HG03457 (cell line): ENCODE results near the gene GCNT4.
"Not testable (repeated sequence)": the region's sequence is repeated elsewhere in the genome, so short reads cannot be mapped to it uniquely, and the experiment has no call there.

Source experiments
- ATAC-seq: cut with Tn5 transposase; IDR thresholded peaks from one replicate; pipeline ENCODE4 v1.9.1; 2021; ENCODE audit warnings: moderate number of reproducible peaks; ENCODE audit not compliant: unreplicated experiment

GCNT4 gene, protein sequence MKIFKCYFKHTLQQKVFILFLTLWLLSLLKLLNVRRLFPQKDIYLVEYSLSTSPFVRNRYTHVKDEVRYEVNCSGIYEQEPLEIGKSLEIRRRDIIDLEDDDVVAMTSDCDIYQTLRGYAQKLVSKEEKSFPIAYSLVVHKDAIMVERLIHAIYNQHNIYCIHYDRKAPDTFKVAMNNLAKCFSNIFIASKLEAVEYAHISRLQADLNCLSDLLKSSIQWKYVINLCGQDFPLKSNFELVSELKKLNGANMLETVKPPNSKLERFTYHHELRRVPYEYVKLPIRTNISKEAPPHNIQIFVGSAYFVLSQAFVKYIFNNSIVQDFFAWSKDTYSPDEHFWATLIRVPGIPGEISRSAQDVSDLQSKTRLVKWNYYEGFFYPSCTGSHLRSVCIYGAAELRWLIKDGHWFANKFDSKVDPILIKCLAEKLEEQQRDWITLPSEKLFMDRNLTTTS

DNA sequence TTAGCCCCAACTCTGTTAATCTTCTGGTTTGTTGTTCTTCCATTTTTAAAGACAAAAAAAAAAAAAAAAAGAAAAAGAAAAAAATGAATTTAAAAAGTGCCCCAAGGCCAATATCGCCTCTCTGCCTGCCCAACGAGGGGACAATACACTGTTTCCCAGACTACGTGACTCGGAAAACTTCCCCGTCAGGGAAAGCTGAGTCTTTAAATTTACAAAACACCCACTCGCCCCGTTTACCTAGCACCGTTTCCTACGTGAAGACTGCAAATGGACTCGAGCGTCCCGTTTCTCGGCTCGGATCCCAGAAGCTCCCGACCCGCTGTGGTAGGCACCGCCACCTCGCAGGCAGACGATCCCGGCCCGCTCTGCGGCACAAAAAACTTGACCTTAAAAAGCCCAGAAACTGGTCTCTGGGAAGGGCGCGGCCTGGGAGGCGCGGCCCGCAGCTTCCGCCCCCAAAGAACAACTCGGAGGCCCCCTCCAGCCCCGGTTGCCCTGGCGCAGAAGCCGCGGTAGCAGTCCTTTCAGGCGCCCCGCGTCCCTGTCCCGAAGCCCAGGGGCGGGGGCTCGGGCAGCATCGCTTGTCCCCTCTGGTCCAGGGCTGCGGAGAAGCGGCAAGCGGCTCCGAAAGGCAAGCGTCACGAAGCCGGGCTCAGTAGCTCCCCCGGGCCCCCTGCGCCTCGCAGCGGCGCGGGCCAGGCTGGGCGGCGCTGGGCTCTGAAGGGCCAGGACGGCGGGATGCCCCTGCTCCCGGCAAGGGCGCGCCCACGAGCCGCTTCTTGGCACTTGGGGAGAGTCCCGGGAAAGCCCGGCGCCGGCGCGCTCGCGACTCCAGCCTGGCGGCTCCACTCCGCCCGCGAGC is at the start of gene GCNT4:
Gene GCNT4 (minus strand): TSS at position 367 of the 862 bp plus-strand sequence. CDS start 22,521 bp downstream, outside the sequence.
- no peak for ATAC-seq

- ATAC-seq: not testable (repeated sequence)
These were observed 43.6 kb upstream of the GCNT4 start for GRCh38 chr5:75095956-75096355.

DNA sequence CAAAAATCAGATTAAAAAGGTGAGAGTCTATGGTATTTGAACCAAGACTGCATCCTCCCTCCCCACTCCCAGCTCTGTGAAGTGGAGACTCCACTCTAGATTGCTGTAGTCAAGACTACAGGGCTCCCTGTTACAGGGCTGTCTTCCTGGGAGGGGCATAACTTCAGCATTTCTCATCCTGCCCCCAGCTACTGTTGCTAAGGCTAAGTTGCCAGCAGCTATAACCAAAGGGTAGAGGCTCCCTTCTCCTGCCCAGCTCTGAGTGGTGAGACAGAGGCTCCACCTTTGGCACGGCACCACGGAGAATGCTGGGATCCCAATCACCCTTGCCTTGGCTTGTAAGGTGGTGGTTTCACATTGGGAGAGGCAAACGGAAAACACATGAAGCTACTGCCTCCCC is 39.2 kb upstream of the GCNT4 start:
- ATAC-seq: no peak

GRCh38 chr5:75089662-75090061 is 37.3 kb upstream of the GCNT4 start:
- no peak for ATAC-seq

DNA sequence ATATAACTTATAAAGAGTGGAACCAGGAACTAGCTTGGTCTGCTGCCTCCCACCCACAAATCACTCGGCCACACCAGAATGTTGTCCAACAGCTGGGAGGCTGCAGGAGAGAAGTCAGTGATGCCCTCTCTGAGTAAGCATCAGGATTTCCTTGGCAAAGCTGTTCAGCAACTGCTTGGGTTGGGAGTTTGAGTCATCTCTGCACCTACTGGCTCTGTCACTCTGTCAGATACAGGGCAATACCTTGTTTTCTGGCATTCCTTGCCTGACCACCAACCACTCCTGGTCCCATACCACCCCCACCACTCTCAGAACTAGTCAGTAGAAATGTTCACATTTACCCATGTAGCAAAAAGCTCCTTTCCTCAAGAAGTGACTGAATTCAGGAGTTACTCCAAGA is 36.8 kb upstream of the GCNT4 start:
- ATAC-seq: no peak

DNA sequence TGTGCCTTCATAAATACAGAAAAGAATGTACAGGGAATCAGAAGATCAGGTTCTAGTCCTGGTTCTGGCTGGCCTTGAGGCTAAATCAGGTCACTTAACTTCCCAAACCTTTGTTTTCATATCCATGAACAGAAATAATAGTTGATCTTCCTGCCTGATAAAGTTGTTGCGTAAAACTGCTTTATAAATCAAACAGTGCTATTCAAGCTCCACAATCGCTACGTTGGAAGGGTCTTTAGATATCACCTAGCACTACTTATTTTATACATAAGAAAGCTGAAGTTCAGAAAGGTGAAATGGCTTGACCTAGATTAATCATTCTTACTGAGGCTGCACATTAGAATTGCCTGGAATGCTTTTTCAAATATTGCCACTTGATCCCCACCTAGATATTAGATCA is 36.3 kb upstream of the GCNT4 start:
- ATAC-seq: no peak

DNA sequence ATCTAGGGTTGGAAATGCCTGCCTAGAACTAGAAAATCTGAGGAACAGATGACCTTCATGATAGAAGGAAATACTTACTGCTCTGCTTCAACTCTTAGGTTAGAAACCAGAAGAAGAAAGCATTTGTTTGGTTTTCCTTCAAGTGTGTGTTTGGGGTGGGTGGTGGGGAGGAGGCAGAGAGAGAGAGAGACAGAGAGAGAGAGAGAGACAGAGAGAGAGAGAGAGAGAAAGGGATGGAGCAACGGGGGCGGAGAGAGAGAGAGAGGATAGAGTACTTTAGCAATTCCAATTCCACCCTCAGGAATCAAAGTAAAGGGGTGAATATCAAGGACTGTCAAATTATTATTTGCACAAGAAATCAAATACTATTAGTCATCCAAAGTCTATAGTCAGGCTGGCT is 29.2 kb upstream of the GCNT4 start:
- no peak for ATAC-seq

GRCh38 chr5:75079346-75079745 is 27.0 kb upstream of the GCNT4 start:
- ATAC-seq: not testable (repeated sequence)

DNA sequence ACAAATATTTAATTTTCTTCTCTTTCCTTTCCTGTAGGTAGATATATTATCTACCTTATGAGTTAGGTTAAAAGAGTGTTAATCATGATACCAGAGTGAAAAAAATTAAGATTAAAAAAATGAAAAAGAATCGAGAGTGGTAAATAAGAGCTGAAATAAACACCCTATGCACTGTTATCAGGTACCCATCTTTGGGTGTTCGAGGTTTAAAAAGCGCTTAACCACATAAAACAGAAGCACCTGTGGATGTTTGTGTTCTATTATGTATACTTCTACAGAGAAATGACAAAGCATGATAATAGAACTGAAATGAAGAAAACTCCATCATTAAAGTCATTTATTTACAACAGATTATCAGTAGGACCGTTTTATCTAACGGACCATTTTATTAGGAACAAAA is 25.7 kb upstream of the GCNT4 start:
- ATAC-seq: no peak

- no peak for ATAC-seq
These were observed 19.7 kb upstream of the GCNT4 start for GRCh38 chr5:75072061-75072460.

- ATAC-seq: no peak
These were observed 18.7 kb upstream of the GCNT4 start for GRCh38 chr5:75071100-75071499.

DNA sequence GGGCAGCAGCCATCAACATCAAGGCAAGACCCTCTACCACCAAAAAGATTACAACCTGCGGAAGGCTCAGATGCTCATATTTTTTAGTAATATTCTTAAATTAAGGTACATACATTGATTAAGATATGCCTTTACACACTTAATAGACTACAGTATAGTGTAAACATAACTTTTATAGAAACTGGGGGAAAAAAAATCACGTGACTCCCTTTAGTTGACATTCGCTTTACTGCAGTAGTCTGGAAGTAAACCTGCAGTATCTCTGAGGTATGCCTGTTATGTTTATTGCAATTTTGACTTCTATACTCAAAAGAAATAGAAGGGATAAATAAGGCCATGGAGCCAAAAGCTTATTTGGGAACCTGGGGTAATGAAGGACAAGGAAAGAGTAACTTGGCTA is 15.1 kb upstream of the GCNT4 start:
- no peak for ATAC-seq

- ATAC-seq: no peak
These were observed 10.7 kb upstream of the GCNT4 start for GRCh38 chr5:75062925-75063531.

GRCh38 chr5:75059912-75060545 is 7.7 kb upstream of the GCNT4 start:
- no peak for ATAC-seq

GRCh38 chr5:75058986-75059535 is 6.7 kb upstream of the GCNT4 start:
- no peak for ATAC-seq

DNA sequence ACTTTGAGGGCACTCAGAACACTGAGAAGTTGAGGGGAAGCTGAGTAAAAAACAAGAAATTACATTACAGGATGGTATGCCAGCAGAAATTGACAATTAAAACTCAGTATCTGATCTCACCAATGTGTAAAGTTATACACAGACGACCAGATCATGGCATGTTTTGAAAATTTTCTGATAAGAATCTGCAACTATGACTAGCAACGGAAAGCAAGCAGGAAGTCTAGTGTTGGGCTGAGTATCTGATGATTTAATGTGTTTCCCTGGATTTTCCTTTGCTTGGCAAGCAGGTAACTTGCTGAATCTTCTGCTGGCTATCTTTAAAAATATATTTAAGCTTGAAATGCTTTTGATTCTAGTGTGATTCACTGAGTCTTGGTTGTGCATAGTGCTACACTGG is 5.2 kb upstream of the GCNT4 start:
- no peak for ATAC-seq

DNA sequence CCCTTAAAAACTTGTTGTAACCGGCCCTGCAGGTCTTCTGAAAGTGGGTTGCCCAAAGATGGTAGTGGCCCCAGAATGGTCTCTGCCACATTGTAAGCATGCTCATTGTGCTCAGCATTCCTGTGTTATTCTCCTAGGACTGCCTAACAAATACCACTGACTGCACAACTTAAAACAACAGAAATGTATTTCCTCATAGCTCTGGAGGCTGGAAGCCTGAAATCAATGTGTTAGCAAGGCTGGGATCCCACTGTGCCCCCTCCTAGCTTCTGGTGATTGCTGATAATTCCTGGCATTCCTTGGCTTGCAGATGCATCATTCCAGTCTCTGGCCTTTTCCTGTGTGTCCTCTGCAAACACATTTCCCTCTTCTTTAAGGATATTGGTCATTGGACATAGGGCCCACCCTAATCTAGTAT is 3.4 kb upstream of the GCNT4 start:
- ATAC-seq: no peak

GRCh38 chr5:75054134-75054930 is 2.0 kb upstream of the GCNT4 start:
- ATAC-seq: no peak

GRCh38 chr5:75053304-75054133 is 1.2 kb upstream of the GCNT4 start:
- ATAC-seq: no peak
